NCI-H128 (cell line): ENCODE data around the gene RALGDS.
"Not testable (repeated sequence)": the region's sequence is repeated elsewhere in the genome, so short reads cannot be mapped to it uniquely, and the experiment has no call there.

Experiments
- DNase-seq: peaks from one replicate; lab custom pipeline; 2025; ENCODE audit not compliant: unreplicated experiment; lab: John Stamatoyannopoulos, UW

The RALGDS gene

GRCh38 chr9:133090187-133090586 is 30.9 kb downstream of the RALGDS start:
- no peak for DNase-seq

GRCh38 chr9:133089271-133089671 is 31.8 kb downstream of the RALGDS start:
- no peak for DNase-seq

- no peak for DNase-seq
Measured at GRCh38 chr9:133088756-133089155, 32.3 kb downstream of the RALGDS start.

GRCh38 chr9:133088146-133088750 is 32.8 kb downstream of the RALGDS start:
- DNase-seq: no peak

GRCh38 chr9:133087429-133088145 is 33.5 kb downstream of the RALGDS start:
- DNase-seq: no peak

- no peak for DNase-seq
Measured at GRCh38 chr9:133086894-133087293, 34.1 kb downstream of the RALGDS start.

- not testable (repeated sequence) for DNase-seq
Measured at GRCh38 chr9:133086212-133086860, 34.7 kb downstream of the RALGDS start.

GRCh38 chr9:133083688-133084087 is 37.4 kb downstream of the RALGDS start:
- DNase-seq: not testable (repeated sequence)

- not testable (repeated sequence) for DNase-seq
Measured at GRCh38 chr9:133081957-133082644, 38.9 kb downstream of the RALGDS start.

- DNase-seq: not testable (repeated sequence)
Measured at GRCh38 chr9:133080786-133081779, 40.0 kb downstream of the RALGDS start.

GRCh38 chr9:133080161-133080560 is 40.9 kb downstream of the RALGDS start:
- no peak for DNase-seq

GRCh38 chr9:133078486-133078885 is 42.6 kb downstream of the RALGDS start:
- no peak for DNase-seq

GRCh38 chr9:133076691-133077090 is 44.3 kb downstream of the RALGDS start:
- DNase-seq: no peak

- DNase-seq: no peak
Measured at GRCh38 chr9:133075925-133076630, 45.0 kb downstream of the RALGDS start.

GRCh38 chr9:133074111-133074651 is 46.9 kb downstream of the RALGDS start:
- DNase-seq: no peak

GRCh38 chr9:133073086-133074014 is 47.7 kb downstream of the RALGDS start:
- no peak for DNase-seq

- DNase-seq: not testable (repeated sequence)
Measured at GRCh38 chr9:133072210-133072609, 48.8 kb downstream of the RALGDS start.

- DNase-seq: no peak
Measured at GRCh38 chr9:133071484-133072150, 49.4 kb downstream of the RALGDS start.
